Measurements from ENCODE around the gene SLC32A1. TPM values are rescaled to one million over a fixed set of nuclear protein-coding genes. Genes with fewer than 3 reads are reported as not detected.

The SLC32A1 gene
- total RNA-seq, 1 donor from 2014 or later: not detected

GRCh38 chr20:38726804-38727606, 2.7 kb downstream of the SLC32A1 start:
- TF ChIP-seq, protein P1, sequence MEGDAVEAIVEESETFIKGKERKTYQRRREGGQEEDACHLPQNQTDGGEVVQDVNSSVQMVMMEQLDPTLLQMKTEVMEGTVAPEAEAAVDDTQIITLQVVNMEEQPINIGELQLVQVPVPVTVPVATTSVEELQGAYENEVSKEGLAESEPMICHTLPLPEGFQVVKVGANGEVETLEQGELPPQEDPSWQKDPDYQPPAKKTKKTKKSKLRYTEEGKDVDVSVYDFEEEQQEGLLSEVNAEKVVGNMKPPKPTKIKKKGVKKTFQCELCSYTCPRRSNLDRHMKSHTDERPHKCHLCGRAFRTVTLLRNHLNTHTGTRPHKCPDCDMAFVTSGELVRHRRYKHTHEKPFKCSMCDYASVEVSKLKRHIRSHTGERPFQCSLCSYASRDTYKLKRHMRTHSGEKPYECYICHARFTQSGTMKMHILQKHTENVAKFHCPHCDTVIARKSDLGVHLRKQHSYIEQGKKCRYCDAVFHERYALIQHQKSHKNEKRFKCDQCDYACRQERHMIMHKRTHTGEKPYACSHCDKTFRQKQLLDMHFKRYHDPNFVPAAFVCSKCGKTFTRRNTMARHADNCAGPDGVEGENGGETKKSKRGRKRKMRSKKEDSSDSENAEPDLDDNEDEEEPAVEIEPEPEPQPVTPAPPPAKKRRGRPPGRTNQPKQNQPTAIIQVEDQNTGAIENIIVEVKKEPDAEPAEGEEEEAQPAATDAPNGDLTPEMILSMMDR (IDR thresholded peaks at IDR 0.05; ENCODE audit: unreplicated experiment): no peak
- Mint-ChIP-seq H3K4me1 (peaks cover 40% of the 10 kb centered on the region), H3K9me3 (no peaks in the 10 kb centered on the region), H3K36me3 (no peaks in the 10 kb centered on the region), H3K27ac (no peak overlapping the region), H3K4me3 (no peak overlapping the region), H3K27me3 (ENCODE audit: low read depth) (peaks cover 99% of the 10 kb centered on the region)
- DNase-seq (ENCODE audit: low spot score in 2 of 2, unreplicated experiment in 2 of 2): peak in 1 of 2 experiments; percentile 67

DNA sequence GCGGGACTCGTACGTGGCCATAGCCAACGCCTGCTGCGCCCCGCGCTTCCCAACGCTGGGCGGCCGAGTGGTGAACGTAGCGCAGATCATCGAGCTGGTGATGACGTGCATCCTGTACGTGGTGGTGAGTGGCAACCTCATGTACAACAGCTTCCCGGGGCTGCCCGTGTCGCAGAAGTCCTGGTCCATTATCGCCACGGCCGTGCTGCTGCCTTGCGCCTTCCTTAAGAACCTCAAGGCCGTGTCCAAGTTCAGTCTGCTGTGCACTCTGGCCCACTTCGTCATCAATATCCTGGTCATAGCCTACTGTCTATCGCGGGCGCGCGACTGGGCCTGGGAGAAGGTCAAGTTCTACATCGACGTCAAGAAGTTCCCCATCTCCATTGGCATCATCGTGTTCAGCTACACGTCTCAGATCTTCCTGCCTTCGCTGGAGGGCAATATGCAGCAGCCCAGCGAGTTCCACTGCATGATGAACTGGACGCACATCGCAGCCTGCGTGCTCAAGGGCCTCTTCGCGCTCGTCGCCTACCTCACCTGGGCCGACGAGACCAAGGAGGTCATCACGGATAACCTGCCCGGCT, 3.4 kb downstream of the SLC32A1 start:
- Mint-ChIP-seq H3K36me3 (no peaks in the 10 kb centered on the region), H3K4me3 (no peak overlapping the region), H3K4me1 (peaks cover 40% of the 10 kb centered on the region), H3K27ac (no peak overlapping the region), H3K9me3 (no peaks in the 10 kb centered on the region), H3K27me3 (ENCODE audit: low read depth) (peaks cover 99% of the 10 kb centered on the region)
- TF ChIP-seq, protein P1 (IDR thresholded peaks at IDR 0.05; ENCODE audit: unreplicated experiment): no peak
- no peak for DNase-seq (ENCODE audit: low spot score in 2 of 2, unreplicated experiment in 2 of 2)

DNA sequence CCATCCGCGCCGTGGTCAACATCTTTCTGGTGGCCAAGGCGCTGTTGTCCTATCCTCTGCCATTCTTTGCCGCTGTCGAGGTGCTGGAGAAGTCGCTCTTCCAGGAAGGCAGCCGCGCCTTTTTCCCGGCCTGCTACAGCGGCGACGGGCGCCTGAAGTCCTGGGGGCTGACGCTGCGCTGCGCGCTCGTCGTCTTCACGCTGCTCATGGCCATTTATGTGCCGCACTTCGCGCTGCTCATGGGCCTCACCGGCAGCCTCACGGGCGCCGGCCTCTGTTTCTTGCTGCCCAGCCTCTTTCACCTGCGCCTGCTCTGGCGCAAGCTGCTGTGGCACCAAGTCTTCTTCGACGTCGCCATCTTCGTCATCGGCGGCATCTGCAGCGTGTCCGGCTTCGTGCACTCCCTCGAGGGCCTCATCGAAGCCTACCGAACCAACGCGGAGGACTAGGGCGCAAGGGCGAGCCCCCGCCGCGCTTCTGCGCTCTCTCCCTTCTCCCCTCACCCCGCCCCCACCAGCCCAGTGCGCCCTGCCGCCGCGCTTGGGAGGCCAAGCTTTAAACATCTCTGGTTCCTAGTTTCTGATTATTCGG, 4.0 kb downstream of the SLC32A1 start:
- H3K9me3 Mint-ChIP-seq: no peaks in the 10 kb centered on the region
- H3K36me3 Mint-ChIP-seq: no peaks in the 10 kb centered on the region
- peaks cover 36% of the 10 kb centered on the region for H3K4me1 Mint-ChIP-seq
- TF ChIP-seq, protein P1 (IDR thresholded peaks at IDR 0.05; ENCODE audit: unreplicated experiment): no peak
- H3K4me3 Mint-ChIP-seq: no peak overlapping the region
- no peak overlapping the region for H3K27ac Mint-ChIP-seq
- DNase-seq (ENCODE audit: low spot score in 2 of 2, unreplicated experiment in 2 of 2): no peak
- peaks cover 98% of the 10 kb centered on the region for H3K27me3 Mint-ChIP-seq (ENCODE audit: low read depth)

DNA sequence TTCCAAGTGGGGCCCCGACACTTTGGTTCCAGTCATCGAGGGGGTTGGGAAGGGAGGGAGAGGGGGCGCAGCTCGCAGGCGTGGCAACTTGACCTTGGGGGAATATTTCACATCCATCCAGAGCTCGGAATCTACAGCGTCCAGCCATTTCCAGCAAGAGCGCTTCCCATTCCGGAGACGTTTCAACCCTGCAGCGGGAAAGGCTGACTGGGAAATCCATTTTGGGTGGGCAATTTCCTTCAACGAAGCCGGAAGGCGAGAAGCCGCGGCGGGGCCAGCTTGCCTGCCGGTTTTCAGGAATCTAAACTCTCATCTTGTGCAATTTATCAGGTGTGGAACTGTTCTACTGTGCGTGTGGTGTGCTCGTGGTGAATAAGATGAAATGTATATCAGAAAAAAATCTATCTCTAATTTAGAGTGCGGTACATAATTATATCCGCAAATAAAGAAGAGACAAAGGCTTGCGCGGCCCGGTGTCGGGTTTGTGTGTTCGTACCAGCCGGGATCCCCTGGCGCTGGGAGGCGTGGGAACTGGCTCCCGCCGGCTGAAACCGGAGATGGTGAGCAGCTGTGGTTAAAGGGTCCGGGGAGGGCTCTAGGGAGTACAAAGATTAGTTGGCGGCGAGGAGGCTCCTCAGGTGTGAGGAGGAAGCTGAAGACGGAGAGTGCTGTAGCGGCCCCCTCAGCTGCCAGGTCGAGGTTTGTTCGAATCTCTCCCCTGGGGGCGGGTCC, 4.8 kb downstream of the SLC32A1 start:
- DNase-seq (ENCODE audit: low spot score in 2 of 2, unreplicated experiment in 2 of 2): no peak
- TF ChIP-seq, protein P1 (IDR thresholded peaks at IDR 0.05; ENCODE audit: unreplicated experiment): no peak
- Mint-ChIP-seq H3K4me3 (no peak overlapping the region), H3K27me3 (ENCODE audit: low read depth) (peaks cover 98% of the 10 kb centered on the region), H3K36me3 (no peaks in the 10 kb centered on the region), H3K9me3 (no peaks in the 10 kb centered on the region), H3K4me1 (peaks cover 33% of the 10 kb centered on the region), H3K27ac (no peak overlapping the region)

GRCh38 chr20:38729767-38730166, 5.5 kb downstream of the SLC32A1 start:
- TF ChIP-seq, protein P1 (IDR thresholded peaks at IDR 0.05; ENCODE audit: unreplicated experiment): no peak
- Mint-ChIP-seq H3K36me3 (no peaks in the 10 kb centered on the region), H3K27ac (no peak overlapping the region), H3K4me3 (no peak overlapping the region), H3K9me3 (no peaks in the 10 kb centered on the region), H3K4me1 (peaks cover 31% of the 10 kb centered on the region), H3K27me3 (ENCODE audit: low read depth) (peaks cover 99% of the 10 kb centered on the region)
- DNase-seq (ENCODE audit: low spot score in 2 of 2, unreplicated experiment in 2 of 2): no peak
